Parathyroid adenoma (tissue), 2 donors: Measurements from ENCODE around the gene ASB10.

ENCODE experiments used
- H2AFZ ChIP-seq: fragments of 300-600 bp; sonication (generic); one replicate; pipeline ENCODE4 v1.7.0; 2017; ENCODE audit warnings: antibody characterized with exemption, mild to moderate bottlenecking
- H3K27ac ChIP-seq: fragments of 300-600 bp; sonication (generic); one replicate; pipeline ENCODE4 v1.7.0; 2017
- H3K27me3 ChIP-seq: fragments of 300-600 bp; sonication (generic); one replicate; pipeline ENCODE4 v1.7.0; 2017; ENCODE audit warnings: low read length; ENCODE audit not compliant: control insufficient read depth, insufficient read depth
- H3K36me3 ChIP-seq: fragments of 300-600 bp; sonication (generic); one replicate; pipeline ENCODE4 v1.7.0; 2017; ENCODE audit warnings: low read length; ENCODE audit not compliant: control insufficient read depth, insufficient read depth
- H3K4me1 ChIP-seq: fragments of 300-600 bp; sonication (generic); one replicate; pipeline ENCODE4 v1.7.0; 2017; ENCODE audit warnings: control low read depth
- H3K4me2 ChIP-seq: fragments of 300-600 bp; sonication (generic); one replicate; pipeline ENCODE4 v1.7.0; 2017; ENCODE audit warnings: low read length
- H3K4me3 ChIP-seq: fragments of 300-600 bp; sonication (generic); one replicate; pipeline ENCODE4 v1.7.0; 2017; ENCODE audit warnings: low read depth, low read length
- H3K79me2 ChIP-seq: fragments of 300-600 bp; sonication (generic); one replicate; pipeline ENCODE4 v1.7.0; 2017; ENCODE audit warnings: control low read depth
- H3K9ac ChIP-seq: fragments of 300-600 bp; sonication (generic); one replicate; pipeline ENCODE4 v1.7.0; 2017; ENCODE audit warnings: mild to moderate bottlenecking
- H3K9me3 ChIP-seq: fragments of 300-600 bp; sonication (generic); one replicate; pipeline ENCODE4 v1.7.0; 2017; ENCODE audit warnings: low read length; ENCODE audit not compliant: control insufficient read depth
- TF ChIP-seq, protein P1 (sequence below): fragments of 300-600 bp; sonication (generic); IDR thresholded peaks from one replicate; pipeline ENCODE4 v1.7.0; 2017; ENCODE audit warnings: antibody characterized with exemption, mild to moderate bottlenecking
- donor health status: primary hyperparathyroidism.

The ASB10 gene

GRCh38 chr7:151185762-151186639, 1.0 kb downstream of the ASB10 start:
- no peaks in the 10 kb centered on the region for H3K9me3 ChIP-seq
- TF ChIP-seq, protein P1, sequence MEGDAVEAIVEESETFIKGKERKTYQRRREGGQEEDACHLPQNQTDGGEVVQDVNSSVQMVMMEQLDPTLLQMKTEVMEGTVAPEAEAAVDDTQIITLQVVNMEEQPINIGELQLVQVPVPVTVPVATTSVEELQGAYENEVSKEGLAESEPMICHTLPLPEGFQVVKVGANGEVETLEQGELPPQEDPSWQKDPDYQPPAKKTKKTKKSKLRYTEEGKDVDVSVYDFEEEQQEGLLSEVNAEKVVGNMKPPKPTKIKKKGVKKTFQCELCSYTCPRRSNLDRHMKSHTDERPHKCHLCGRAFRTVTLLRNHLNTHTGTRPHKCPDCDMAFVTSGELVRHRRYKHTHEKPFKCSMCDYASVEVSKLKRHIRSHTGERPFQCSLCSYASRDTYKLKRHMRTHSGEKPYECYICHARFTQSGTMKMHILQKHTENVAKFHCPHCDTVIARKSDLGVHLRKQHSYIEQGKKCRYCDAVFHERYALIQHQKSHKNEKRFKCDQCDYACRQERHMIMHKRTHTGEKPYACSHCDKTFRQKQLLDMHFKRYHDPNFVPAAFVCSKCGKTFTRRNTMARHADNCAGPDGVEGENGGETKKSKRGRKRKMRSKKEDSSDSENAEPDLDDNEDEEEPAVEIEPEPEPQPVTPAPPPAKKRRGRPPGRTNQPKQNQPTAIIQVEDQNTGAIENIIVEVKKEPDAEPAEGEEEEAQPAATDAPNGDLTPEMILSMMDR, result no peak
- H3K4me3 ChIP-seq, result no peak overlapping the region
- H3K27me3 ChIP-seq, result no peaks in the 10 kb centered on the region
- H3K4me1 ChIP-seq, result no peaks in the 10 kb centered on the region
- no peak overlapping the region for H3K27ac ChIP-seq
- no peak overlapping the region for H2AFZ ChIP-seq
- H3K79me2 ChIP-seq, result no peaks in the 10 kb centered on the region
- no peaks in the 10 kb centered on the region for H3K36me3 ChIP-seq
- H3K4me2 ChIP-seq, result no peak overlapping the region
- H3K9ac ChIP-seq, result no peak overlapping the region

GRCh38 chr7:151181011-151181431, 6.0 kb downstream of the ASB10 start:
- Histone ChIP-seq H2AFZ (no peak overlapping the region), H3K4me3 (no peak overlapping the region), H3K9me3 (no peaks in the 10 kb centered on the region), H3K4me1 (peaks cover 5% of the 10 kb centered on the region), H3K9ac (no peak overlapping the region), H3K4me2 (no peak overlapping the region), H3K27me3 (no peaks in the 10 kb centered on the region), H3K27ac (no peak overlapping the region), H3K79me2 (no peaks in the 10 kb centered on the region), H3K36me3 (no peaks in the 10 kb centered on the region)
- TF ChIP-seq, protein P1, result no peak

GRCh38 chr7:151179946-151180345, 7.1 kb downstream of the ASB10 start:
- H3K9me3 ChIP-seq, result no peaks in the 10 kb centered on the region
- H3K4me1 ChIP-seq, result peaks cover 5% of the 10 kb centered on the region
- H3K79me2 ChIP-seq, result no peaks in the 10 kb centered on the region
- H3K9ac ChIP-seq, result no peak overlapping the region
- TF ChIP-seq, protein P1, result no peak
- no peak overlapping the region for H2AFZ ChIP-seq
- H3K27ac ChIP-seq, result no peak overlapping the region
- H3K27me3 ChIP-seq, result no peaks in the 10 kb centered on the region
- H3K4me2 ChIP-seq, result no peak overlapping the region
- H3K36me3 ChIP-seq, result no peaks in the 10 kb centered on the region
- H3K4me3 ChIP-seq, result no peak overlapping the region

DNA sequence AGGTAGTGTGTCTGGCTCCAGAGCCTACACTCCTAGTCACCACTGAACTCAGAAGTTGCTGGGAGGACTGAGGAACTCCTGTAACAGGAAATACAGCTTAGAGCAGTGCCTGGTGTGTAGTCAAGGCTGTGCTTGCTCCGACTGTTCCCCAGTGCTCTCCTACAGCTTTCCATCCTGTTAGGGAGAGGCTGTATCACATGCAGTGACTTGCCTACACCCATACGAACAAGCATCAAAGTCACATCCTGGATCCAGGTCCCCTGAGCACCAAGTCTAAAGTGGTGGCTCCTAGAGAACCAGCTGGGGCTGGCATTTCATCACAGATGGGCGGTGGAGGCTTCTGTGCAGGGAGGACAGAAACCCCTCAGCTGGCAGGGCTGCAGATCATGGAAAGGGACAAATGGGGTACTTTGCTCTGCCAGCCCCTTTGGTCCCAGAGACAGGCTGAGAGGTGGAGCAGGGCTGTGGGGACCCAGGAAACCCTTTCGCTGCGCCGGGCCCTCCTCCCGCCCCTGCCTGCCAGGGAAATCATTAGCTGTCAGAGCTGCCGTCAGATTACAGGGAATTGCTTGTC, 7.7 kb downstream of the ASB10 start:
- H2AFZ ChIP-seq, result no peak overlapping the region
- no peaks in the 10 kb centered on the region for H3K27me3 ChIP-seq
- no peaks in the 10 kb centered on the region for H3K36me3 ChIP-seq

More for the DNA sequence above, 7.7 kb downstream of the ASB10 start:
- H3K4me2 ChIP-seq, result no peak overlapping the region
- no peak overlapping the region for H3K27ac ChIP-seq
- TF ChIP-seq, protein P1, result no peak
- H3K9ac ChIP-seq, result no peak overlapping the region
- H3K4me1 ChIP-seq, result peaks cover 5% of the 10 kb centered on the region
- no peaks in the 10 kb centered on the region for H3K9me3 ChIP-seq
- H3K79me2 ChIP-seq, result no peaks in the 10 kb centered on the region
- no peak overlapping the region for H3K4me3 ChIP-seq
